Esophagus muscularis mucosa (tissue), 4 donors: ENCODE measurements around the gene MRTFB.

ENCODE experiments used
- CTCF ChIP-seq, 3 experiments: fragments of 200-600 bp in 2 of 3; fragments of 450-650 bp in 1 of 3; sonication (generic) in 2 of 3; IDR thresholded peaks; one replicate each; pipeline ENCODE4 v1.5.1; 2017 to 2019; ENCODE audit warnings: antibody characterized with exemption in 3 of 3, mild to moderate bottlenecking in 2 of 3, moderate library complexity in 1 of 3
- EP300 ChIP-seq: sonication (generic); formaldehyde crosslinking; IDR thresholded peaks from one replicate; pipeline ENCODE4 v1.6.1; 2017; ENCODE audit warnings: antibody characterized with exemption
- POLR2A ChIP-seq: fragments of 450-650 bp; IDR thresholded peaks from one replicate; pipeline ENCODE4 v1.6.1; 2017; ENCODE audit warnings: antibody characterized with exemption, moderate library complexity, mild to moderate bottlenecking, low read depth
- POLR2AphosphoS5 ChIP-seq, 2 donors: sonication (generic); formaldehyde crosslinking; IDR thresholded peaks; one replicate each; pipeline ENCODE4 v1.6.1; 2017; ENCODE audit warnings: antibody characterized with exemption in 2 of 2

- no peak for TF ChIP-seq POLR2A
- TF ChIP-seq CTCF (IDR thresholded peaks at IDR 0.05), result no peak
- TF ChIP-seq POLR2AphosphoS5 (IDR thresholded peaks at IDR 0.05), result no peak
- no peak for TF ChIP-seq EP300
Observed at GRCh38 chr16:14240964-14241363, 169.8 kb downstream of the MRTFB start.
